ENCODE data around the gene CARD9. TPM values are rescaled to one million over a fixed set of nuclear protein-coding genes. Genes with fewer than 3 reads are reported as not detected.

The CARD9 gene
- total and polyA plus RNA-seq, 2 of the 8 experiments (the other 6 are each of a cell fraction or from before 2014, with no cell fraction given): 0.15 to 1.1 TPM

DNA sequence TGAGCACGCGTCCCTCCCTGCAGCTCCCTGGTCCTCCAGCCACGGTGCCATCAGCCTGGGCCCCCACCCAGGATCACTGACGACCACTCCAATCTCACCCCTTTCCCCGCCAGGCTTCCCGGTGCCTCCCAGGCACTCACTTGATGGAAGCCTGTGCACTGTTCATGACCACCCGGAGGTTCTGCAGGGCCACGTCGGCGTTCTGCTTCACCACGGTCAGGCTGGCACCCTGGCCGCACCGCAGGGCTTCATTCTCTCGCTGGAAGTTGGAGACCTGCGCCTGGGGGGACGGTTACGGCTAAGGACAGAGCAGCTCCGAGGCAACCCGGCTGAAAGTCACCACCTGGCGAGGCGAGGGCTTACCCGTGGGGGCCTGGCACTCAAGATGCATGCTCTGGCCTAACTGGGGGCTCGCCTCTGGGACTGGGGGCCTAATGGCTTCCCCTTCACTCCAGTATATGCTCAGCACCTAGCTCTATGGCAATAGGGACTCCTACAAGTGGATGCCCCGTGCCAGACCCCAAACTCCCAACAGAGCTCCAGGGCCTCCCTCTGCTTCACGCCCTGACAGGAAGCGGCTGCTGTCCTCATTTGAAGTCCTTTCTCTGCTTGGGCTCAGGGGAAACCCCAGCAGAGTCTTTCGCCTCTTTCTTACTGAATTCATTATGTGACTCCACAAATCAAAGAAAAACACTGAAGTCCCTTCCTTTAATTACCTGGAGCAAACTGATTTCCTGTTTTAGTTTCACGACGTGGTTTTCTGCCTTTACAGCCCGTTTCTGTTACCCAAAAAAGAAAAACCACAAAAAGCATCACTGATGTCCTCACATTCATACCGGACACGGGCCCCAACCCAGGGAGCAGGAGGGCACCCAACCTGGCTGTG lies 30.7 kb upstream of the CARD9 start (continued):
- TF ChIP-seq EP300 (IDR thresholded peaks at IDR 0.05; ENCODE audit: borderline replicate concordance in 1 of 2, low read depth in 2 of 2, low read length in 2 of 2) (no peak), SRF (IDR thresholded peaks at IDR 0.05; ENCODE audit: low read depth, low read length) (no peak), RXRA (IDR thresholded peaks at IDR 0.05; ENCODE audit: insufficient read depth, low read depth, low read length) (no peak), SP4 (IDR thresholded peaks at IDR 0.05; ENCODE audit: low read length) (no peak), RAD21 (IDR thresholded peaks at IDR 0.05 in 1 of 2, conservative IDR thresholded peaks at IDR 0.05 in 1 of 2; ENCODE audit: low read depth in 2 of 2, low read length in 2 of 2) (no peak), CTCF (IDR thresholded peaks at IDR 0.05; ENCODE audit: control extremely low read depth in 1 of 3, insufficient read depth in 1 of 3, low read depth in 1 of 3, low read length in 3 of 3) (no peak), SAP30 (IDR thresholded peaks at IDR 0.05; ENCODE audit: insufficient read depth, insufficient replicate concordance, low read length) (no peak), POLR2AphosphoS5 (IDR thresholded peaks at IDR 0.05; ENCODE audit: low read depth, low read length) (no peak), TBP (IDR thresholded peaks at IDR 0.05; ENCODE audit: low read depth, low read length) (no peak), EGR1 (IDR thresholded peaks at IDR 0.05; ENCODE audit: borderline replicate concordance, low read depth, low read length) (no peak), CEBPB (IDR thresholded peaks at IDR 0.05; ENCODE audit: low read depth, low read length) (no peak), JUND (IDR thresholded peaks at IDR 0.05; ENCODE audit: low read length) (no peak)
